ENCODE data around the gene SERTM2.
"Not testable (repeated sequence)": the region's sequence is repeated elsewhere in the genome, so short reads cannot be mapped to it uniquely, and the experiment has no call there.

DNA sequence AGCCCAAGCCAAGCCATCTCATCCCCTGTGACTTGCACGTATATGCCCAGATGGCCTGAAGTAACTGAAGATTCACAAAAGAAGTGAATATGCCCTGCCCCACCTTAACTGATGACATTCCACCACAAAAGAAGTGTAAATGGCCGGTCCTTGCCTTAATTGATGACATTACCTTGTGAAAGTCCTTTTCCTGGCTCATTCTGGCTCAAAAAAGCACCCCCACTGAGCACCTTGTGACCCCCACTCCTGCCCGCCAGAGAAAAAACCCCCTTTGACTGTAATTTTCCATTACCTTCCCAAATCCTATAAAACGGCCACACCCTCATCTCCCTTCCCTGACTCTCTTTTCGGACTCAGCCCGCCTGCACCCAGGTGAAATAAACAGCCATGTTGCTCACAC, 37.8 kb downstream of the SERTM2 start:
- TF ChIP-seq MZF1 (tag by site-specific recombination; IDR thresholded peaks at IDR 0.05; ENCODE audit: borderline replicate concordance); ZNF266 (tag by site-specific recombination; IDR thresholded peaks at IDR 0.05; ENCODE audit: low read depth); TCF7L2 (IDR thresholded peaks at IDR 0.05; ENCODE audit: borderline replicate concordance, low read depth, low read length); ZBTB1 (tag by site-specific recombination; IDR thresholded peaks at IDR 0.05); ZNF146 (tag by site-specific recombination; IDR thresholded peaks at IDR 0.05); KLF9 (tag by site-specific recombination; IDR thresholded peaks at IDR 0.05; ENCODE audit: low read depth); ZNF223 (tag by site-specific recombination; IDR thresholded peaks at IDR 0.05); ZNF416 (tag by site-specific recombination; IDR thresholded peaks at IDR 0.05): not testable (repeated sequence)
- TF ChIP-seq, protein P1, sequence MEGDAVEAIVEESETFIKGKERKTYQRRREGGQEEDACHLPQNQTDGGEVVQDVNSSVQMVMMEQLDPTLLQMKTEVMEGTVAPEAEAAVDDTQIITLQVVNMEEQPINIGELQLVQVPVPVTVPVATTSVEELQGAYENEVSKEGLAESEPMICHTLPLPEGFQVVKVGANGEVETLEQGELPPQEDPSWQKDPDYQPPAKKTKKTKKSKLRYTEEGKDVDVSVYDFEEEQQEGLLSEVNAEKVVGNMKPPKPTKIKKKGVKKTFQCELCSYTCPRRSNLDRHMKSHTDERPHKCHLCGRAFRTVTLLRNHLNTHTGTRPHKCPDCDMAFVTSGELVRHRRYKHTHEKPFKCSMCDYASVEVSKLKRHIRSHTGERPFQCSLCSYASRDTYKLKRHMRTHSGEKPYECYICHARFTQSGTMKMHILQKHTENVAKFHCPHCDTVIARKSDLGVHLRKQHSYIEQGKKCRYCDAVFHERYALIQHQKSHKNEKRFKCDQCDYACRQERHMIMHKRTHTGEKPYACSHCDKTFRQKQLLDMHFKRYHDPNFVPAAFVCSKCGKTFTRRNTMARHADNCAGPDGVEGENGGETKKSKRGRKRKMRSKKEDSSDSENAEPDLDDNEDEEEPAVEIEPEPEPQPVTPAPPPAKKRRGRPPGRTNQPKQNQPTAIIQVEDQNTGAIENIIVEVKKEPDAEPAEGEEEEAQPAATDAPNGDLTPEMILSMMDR (tag by site-specific recombination; IDR thresholded peaks at IDR 0.05), result not testable (repeated sequence)
- TF ChIP-seq, protein P2, sequence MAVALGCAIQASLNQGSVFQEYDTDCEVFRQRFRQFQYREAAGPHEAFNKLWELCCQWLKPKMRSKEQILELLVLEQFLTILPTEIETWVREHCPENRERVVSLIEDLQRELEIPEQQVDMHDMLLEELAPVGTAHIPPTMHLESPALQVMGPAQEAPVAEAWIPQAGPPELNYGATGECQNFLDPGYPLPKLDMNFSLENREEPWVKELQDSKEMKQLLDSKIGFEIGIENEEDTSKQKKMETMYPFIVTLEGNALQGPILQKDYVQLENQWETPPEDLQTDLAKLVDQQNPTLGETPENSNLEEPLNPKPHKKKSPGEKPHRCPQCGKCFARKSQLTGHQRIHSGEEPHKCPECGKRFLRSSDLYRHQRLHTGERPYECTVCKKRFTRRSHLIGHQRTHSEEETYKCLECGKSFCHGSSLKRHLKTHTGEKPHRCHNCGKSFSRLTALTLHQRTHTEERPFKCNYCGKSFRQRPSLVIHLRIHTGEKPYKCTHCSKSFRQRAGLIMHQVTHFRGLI (tag by site-specific recombination; IDR thresholded peaks at IDR 0.05), result not testable (repeated sequence)
- TF ChIP-seq, protein P3, sequence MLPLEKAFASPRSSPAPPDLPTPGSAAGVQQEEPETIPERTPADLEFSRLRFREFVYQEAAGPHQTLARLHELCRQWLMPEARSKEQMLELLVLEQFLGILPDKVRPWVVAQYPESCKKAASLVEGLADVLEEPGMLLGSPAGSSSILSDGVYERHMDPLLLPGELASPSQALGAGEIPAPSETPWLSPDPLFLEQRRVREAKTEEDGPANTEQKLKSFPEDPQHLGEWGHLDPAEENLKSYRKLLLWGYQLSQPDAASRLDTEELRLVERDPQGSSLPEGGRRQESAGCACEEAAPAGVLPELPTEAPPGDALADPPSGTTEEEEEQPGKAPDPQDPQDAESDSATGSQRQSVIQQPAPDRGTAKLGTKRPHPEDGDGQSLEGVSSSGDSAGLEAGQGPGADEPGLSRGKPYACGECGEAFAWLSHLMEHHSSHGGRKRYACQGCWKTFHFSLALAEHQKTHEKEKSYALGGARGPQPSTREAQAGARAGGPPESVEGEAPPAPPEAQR (tag by site-specific recombination; IDR thresholded peaks at IDR 0.05), result not testable (repeated sequence)
- TF ChIP-seq, protein P4, sequence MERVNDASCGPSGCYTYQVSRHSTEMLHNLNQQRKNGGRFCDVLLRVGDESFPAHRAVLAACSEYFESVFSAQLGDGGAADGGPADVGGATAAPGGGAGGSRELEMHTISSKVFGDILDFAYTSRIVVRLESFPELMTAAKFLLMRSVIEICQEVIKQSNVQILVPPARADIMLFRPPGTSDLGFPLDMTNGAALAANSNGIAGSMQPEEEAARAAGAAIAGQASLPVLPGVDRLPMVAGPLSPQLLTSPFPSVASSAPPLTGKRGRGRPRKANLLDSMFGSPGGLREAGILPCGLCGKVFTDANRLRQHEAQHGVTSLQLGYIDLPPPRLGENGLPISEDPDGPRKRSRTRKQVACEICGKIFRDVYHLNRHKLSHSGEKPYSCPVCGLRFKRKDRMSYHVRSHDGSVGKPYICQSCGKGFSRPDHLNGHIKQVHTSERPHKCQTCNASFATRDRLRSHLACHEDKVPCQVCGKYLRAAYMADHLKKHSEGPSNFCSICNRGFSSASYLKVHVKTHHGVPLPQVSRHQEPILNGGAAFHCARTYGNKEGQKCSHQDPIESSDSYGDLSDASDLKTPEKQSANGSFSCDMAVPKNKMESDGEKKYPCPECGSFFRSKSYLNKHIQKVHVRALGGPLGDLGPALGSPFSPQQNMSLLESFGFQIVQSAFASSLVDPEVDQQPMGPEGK (tag by site-specific recombination; IDR thresholded peaks at IDR 0.05), result not testable (repeated sequence)
- TF ChIP-seq, protein P5, sequence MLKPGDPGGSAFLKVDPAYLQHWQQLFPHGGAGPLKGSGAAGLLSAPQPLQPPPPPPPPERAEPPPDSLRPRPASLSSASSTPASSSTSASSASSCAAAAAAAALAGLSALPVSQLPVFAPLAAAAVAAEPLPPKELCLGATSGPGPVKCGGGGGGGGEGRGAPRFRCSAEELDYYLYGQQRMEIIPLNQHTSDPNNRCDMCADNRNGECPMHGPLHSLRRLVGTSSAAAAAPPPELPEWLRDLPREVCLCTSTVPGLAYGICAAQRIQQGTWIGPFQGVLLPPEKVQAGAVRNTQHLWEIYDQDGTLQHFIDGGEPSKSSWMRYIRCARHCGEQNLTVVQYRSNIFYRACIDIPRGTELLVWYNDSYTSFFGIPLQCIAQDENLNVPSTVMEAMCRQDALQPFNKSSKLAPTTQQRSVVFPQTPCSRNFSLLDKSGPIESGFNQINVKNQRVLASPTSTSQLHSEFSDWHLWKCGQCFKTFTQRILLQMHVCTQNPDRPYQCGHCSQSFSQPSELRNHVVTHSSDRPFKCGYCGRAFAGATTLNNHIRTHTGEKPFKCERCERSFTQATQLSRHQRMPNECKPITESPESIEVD (tag by site-specific recombination; IDR thresholded peaks at IDR 0.05), result not testable (repeated sequence)
- TF ChIP-seq, protein P6, sequence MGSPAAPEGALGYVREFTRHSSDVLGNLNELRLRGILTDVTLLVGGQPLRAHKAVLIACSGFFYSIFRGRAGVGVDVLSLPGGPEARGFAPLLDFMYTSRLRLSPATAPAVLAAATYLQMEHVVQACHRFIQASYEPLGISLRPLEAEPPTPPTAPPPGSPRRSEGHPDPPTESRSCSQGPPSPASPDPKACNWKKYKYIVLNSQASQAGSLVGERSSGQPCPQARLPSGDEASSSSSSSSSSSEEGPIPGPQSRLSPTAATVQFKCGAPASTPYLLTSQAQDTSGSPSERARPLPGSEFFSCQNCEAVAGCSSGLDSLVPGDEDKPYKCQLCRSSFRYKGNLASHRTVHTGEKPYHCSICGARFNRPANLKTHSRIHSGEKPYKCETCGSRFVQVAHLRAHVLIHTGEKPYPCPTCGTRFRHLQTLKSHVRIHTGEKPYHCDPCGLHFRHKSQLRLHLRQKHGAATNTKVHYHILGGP (tag by site-specific recombination; IDR thresholded peaks at IDR 0.05), result not testable (repeated sequence)

All from HEK293 (cell line).